Right lobe of liver (tissue), 4 donors: ENCODE measurements around the gene ARMH3.

Source experiments
- CTCF ChIP-seq, 4 donors: fragments of 200-600 bp in 3 of 4; fragments of 450-650 bp in 1 of 4; IDR thresholded peaks; one replicate each; pipeline versions ENCODE4 v1.5.1 to v1.8.0; 2016 to 2022; ENCODE audit warnings: antibody characterized with exemption in 4 of 4, mild to moderate bottlenecking in 2 of 4
- POLR2A ChIP-seq: fragments of 450-650 bp; IDR thresholded peaks from one replicate; pipeline ENCODE4 v1.6.1; 2017; ENCODE audit warnings: antibody characterized with exemption, mild to moderate bottlenecking
- donor health status: DM: no; HTN: no; CAD: no.
- donor health status: DM: no; HTN: no; CAD: no.
- donor health status: DM: no; HTN: yes; CAD: no.

GRCh38 chr10:102010961-102011360, 45.0 kb downstream of the ARMH3 start:
- TF ChIP-seq CTCF (IDR thresholded peaks at IDR 0.05) (no peak), POLR2A (no peak)
